ENCODE results near the gene SLC25A52. TPM values are rescaled to one million over a fixed set of nuclear protein-coding genes. Genes with fewer than 3 reads are reported as not detected.
"Not testable (repeated sequence)": the region's sequence is repeated elsewhere in the genome, so short reads cannot be mapped to it uniquely, and the experiment has no call there.

The SLC25A52 gene
- total RNA-seq, 1 experiment from 2014 or later: not detected

GRCh38 chr18:31744321-31745067, 16.2 kb downstream of the SLC25A52 start:
- no peak overlapping the region for H4K5ac ChIP-seq (ENCODE audit: insufficient read length, low read depth, low read length)
- Mint-ChIP-seq H3K36me3 (ENCODE audit: insufficient read depth in 1 of 3, low read depth in 3 of 3) (peaks cover 11 to 19% (median 11%) of the 10 kb centered on the region in 3 experiments), H3K9me3 (peaks cover 19 to 25% of the 10 kb centered on the region in 2 experiments), H3K27me3 (ENCODE audit: low read depth) (no peaks in the 10 kb centered on the region), H3K4me1 (peaks cover 23 to 25% of the 10 kb centered on the region in 2 experiments), H3K4me3 (no peak overlapping the region), H3K27ac (peak overlapping the region in 2 of 3 experiments; percentile 40; a peak in 3 of 7 replicates)
- H4K8ac ChIP-seq (replicated peaks; ENCODE audit: insufficient read length, low read depth, low read length): no peak overlapping the region
- H2AK5ac ChIP-seq (ENCODE audit: insufficient read length, low read length): no peak overlapping the region
- H3K4me2 ChIP-seq (ENCODE audit: insufficient read depth, insufficient read length, low read length): no peak overlapping the region
- H3K23ac ChIP-seq (ENCODE audit: insufficient read length, low read depth, low read length): no peak overlapping the region
- no peak overlapping the region for H2AFZ ChIP-seq (ENCODE audit: low read length)
- no peak overlapping the region; the same call in 1 of the 2 replicates for H3K14ac ChIP-seq (ENCODE audit: insufficient read depth, low read length)
- peaks cover 7% of the 10 kb centered on the region; the same call in 1 of the 2 replicates for H3K4me1 ChIP-seq (ENCODE audit: insufficient read depth, low read length)
- no peak overlapping the region for H3K18ac ChIP-seq (ENCODE audit: insufficient read length, low read depth, low read length)
- DNase-seq: no peak
- no peaks in the 10 kb centered on the region for H3K27me3 ChIP-seq (ENCODE audit: insufficient read depth, low read length)
- H3K4ac ChIP-seq (ENCODE audit: low read depth, low read length): no peak overlapping the region
- H3K56ac ChIP-seq (ENCODE audit: insufficient read length, low read depth, low read length): no peak overlapping the region
- TF ChIP-seq CTCF (conservative IDR thresholded peaks at IDR 0.05): no peak
- no peak overlapping the region for H2BK12ac ChIP-seq (ENCODE audit: insufficient read length, low read depth, low read length)
- H3K23me2 ChIP-seq (ENCODE audit: insufficient read length, low read depth, low read length, poor library complexity, severe bottlenecking): no peaks in the 10 kb centered on the region
- no peak overlapping the region for H2BK5ac ChIP-seq (ENCODE audit: insufficient read length, low read length)
- H3T11ph ChIP-seq (ENCODE audit: low read length): no peak overlapping the region
- no peak overlapping the region for H2BK20ac ChIP-seq (ENCODE audit: low read depth, low read length, poor library complexity, severe bottlenecking)
- no peak overlapping the region for H3K27ac ChIP-seq (ENCODE audit: insufficient read length, low read depth, low read length)
- H2BK120ac ChIP-seq (ENCODE audit: low read depth, low read length, poor library complexity, severe bottlenecking): no peak overlapping the region
- H3K9ac ChIP-seq (ENCODE audit: extremely low read depth, insufficient read length, low read length): no peak overlapping the region
- H4K20me1 ChIP-seq (ENCODE audit: control insufficient read depth, insufficient read depth, insufficient read length): no peaks in the 10 kb centered on the region
- H3K79me1 ChIP-seq (ENCODE audit: insufficient read depth, low read depth, low read length, poor library complexity, severe bottlenecking): no peaks in the 10 kb centered on the region
- peaks cover 10% of the 10 kb centered on the region for H3K9me3 ChIP-seq (ENCODE audit: control insufficient read depth, low read depth, low read length)
- H3K79me2 ChIP-seq (ENCODE audit: insufficient read depth, low read length): no peaks in the 10 kb centered on the region
- H4K91ac ChIP-seq (ENCODE audit: insufficient read length, low read depth, low read length): no peak overlapping the region
- no CpG with 5 or more reads among the region's 15 CpGs for WGBS (ENCODE audit: extremely low coverage, insufficient read length, low lambda C conversion rate)
- no peak overlapping the region for H2BK15ac ChIP-seq (ENCODE audit: low read depth, low read length)

- H3K4me1 Mint-ChIP-seq: peaks cover 23 to 25% of the 10 kb centered on the region in 2 experiments
- H3K4me2 ChIP-seq (ENCODE audit: insufficient read depth, insufficient read length, low read length): not testable (repeated sequence)
Observed at GRCh38 chr18:31743600-31743999, 17.1 kb downstream of the SLC25A52 start.

More at GRCh38 chr18:31743600-31743999, 17.1 kb downstream of the SLC25A52 start:
- not testable (repeated sequence) for H2BK120ac ChIP-seq (ENCODE audit: low read depth, low read length, poor library complexity, severe bottlenecking); H4K5ac ChIP-seq (ENCODE audit: insufficient read length, low read depth, low read length); H3T11ph ChIP-seq (ENCODE audit: low read length); H4K91ac ChIP-seq (ENCODE audit: insufficient read length, low read depth, low read length); H3K23me2 ChIP-seq (ENCODE audit: insufficient read length, low read depth, low read length, poor library complexity, severe bottlenecking); H3K9ac ChIP-seq (ENCODE audit: extremely low read depth, insufficient read length, low read length); H3K4me1 ChIP-seq (ENCODE audit: insufficient read depth, low read length); H2BK5ac ChIP-seq (ENCODE audit: insufficient read length, low read length); H3K9me3 ChIP-seq (ENCODE audit: control insufficient read depth, low read depth, low read length); H3K56ac ChIP-seq (ENCODE audit: insufficient read length, low read depth, low read length); H2AFZ ChIP-seq (ENCODE audit: low read length); H3K4ac ChIP-seq (ENCODE audit: low read depth, low read length); H3K14ac ChIP-seq (ENCODE audit: insufficient read depth, low read length); H3K27ac Mint-ChIP-seq; H3K27me3 Mint-ChIP-seq (ENCODE audit: low read depth); H3K79me2 ChIP-seq (ENCODE audit: insufficient read depth, low read length); H3K27me3 ChIP-seq (ENCODE audit: insufficient read depth, low read length); H3K79me1 ChIP-seq (ENCODE audit: insufficient read depth, low read depth, low read length, poor library complexity, severe bottlenecking); H2BK12ac ChIP-seq (ENCODE audit: insufficient read length, low read depth, low read length); H3K18ac ChIP-seq (ENCODE audit: insufficient read length, low read depth, low read length); DNase-seq; H4K8ac ChIP-seq (replicated peaks; ENCODE audit: insufficient read length, low read depth, low read length); H3K27ac ChIP-seq (ENCODE audit: insufficient read length, low read depth, low read length); H2BK20ac ChIP-seq (ENCODE audit: low read depth, low read length, poor library complexity, severe bottlenecking); H4K20me1 ChIP-seq (ENCODE audit: control insufficient read depth, insufficient read depth, insufficient read length); H2BK15ac ChIP-seq (ENCODE audit: low read depth, low read length); H2AK5ac ChIP-seq (ENCODE audit: insufficient read length, low read length); H3K23ac ChIP-seq (ENCODE audit: insufficient read length, low read depth, low read length); H3K4me3 Mint-ChIP-seq
- peaks cover 27 to 33% of the 10 kb centered on the region in 2 experiments for H3K9me3 Mint-ChIP-seq
- H3K36me3 Mint-ChIP-seq (ENCODE audit: insufficient read depth in 1 of 3, low read depth in 3 of 3): peaks cover 20 to 28% (median 20%) of the 10 kb centered on the region in 3 experiments
- WGBS (ENCODE audit: extremely low coverage, insufficient read length, low lambda C conversion rate): no CpG with 5 or more reads among the region's 5 CpGs
